NCI-H1417 (cell line): ENCODE measurements around the gene HID1.

Source experiments
- DNase-seq, 3 experiments: peaks; one replicate each; lab custom pipeline; 2025; lab: John Stamatoyannopoulos, UW

Gene HID1

GRCh38 chr17:74968361-74968780 lies 4.2 kb downstream of the HID1 start:
- peak in 1 of 3 experiments; percentile 11 for DNase-seq

GRCh38 chr17:74964988-74965622 lies 7.5 kb downstream of the HID1 start:
- DNase-seq, result no peak

DNA sequence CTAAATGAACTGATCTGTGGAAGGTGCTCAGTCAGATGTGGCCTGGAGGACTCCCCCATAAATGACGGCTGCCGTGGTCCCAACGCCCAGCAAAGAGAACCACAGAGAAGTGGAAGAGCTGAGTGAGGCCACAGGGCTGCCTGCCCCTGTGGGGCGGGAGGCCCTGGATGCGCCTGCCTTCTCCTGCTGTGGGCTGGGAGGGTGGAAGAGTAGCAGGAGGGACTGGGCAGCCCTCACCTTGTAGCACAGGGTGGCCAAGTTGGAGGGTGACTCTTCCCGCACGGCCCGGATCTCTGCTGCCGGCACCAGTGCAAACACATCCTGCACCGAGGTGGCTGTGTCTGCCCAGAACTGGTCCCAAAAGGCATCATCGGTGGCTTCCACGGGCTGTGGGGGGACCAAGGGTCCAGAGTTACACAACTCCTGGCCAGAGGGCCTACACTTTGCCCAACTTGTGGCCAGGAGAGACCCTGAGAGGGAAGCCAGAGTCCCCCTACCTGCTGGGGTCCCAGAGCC lies 8.3 kb downstream of the HID1 start:
- no peak for DNase-seq

GRCh38 chr17:74963656-74964055 lies 8.9 kb downstream of the HID1 start:
- DNase-seq, result no peak

GRCh38 chr17:74962622-74963394 lies 9.8 kb downstream of the HID1 start:
- DNase-seq, result no peak

DNA sequence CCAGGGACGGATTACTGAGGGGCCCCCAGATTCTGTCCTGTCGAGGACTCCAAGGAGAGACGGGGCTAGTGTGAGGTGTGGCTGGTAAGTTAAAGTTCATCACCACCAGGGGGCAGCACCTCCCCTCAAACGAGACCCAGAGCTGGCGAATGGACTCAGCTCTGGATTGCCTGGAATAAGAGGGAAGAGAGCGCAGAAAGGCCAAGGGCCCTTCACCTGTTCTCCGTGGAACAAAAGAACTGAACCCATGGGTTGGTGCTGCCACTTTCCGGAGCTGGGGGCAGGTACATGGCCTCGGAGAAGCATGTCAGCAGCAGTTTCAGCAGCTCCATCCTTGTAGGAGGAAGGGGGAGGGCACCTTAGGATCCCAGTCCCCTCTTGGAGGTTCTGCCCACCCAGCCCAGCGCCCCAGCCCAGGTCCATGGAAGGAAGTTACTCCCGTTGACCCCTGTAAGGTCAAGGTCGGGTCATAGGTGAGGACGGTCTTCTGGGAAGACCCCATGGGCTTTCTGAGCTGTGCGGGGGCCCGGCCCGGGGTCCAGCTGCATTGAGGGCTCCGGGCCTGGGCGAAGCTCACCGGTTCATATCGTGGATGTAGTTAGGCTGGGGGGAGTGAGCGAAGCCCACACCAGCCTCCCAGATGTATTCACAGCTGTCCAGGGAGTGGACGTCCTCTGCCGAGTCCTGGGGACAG lies 10.8 kb downstream of the HID1 start:
- peak; percentile 76 to 92 (median 86) for DNase-seq

DNA sequence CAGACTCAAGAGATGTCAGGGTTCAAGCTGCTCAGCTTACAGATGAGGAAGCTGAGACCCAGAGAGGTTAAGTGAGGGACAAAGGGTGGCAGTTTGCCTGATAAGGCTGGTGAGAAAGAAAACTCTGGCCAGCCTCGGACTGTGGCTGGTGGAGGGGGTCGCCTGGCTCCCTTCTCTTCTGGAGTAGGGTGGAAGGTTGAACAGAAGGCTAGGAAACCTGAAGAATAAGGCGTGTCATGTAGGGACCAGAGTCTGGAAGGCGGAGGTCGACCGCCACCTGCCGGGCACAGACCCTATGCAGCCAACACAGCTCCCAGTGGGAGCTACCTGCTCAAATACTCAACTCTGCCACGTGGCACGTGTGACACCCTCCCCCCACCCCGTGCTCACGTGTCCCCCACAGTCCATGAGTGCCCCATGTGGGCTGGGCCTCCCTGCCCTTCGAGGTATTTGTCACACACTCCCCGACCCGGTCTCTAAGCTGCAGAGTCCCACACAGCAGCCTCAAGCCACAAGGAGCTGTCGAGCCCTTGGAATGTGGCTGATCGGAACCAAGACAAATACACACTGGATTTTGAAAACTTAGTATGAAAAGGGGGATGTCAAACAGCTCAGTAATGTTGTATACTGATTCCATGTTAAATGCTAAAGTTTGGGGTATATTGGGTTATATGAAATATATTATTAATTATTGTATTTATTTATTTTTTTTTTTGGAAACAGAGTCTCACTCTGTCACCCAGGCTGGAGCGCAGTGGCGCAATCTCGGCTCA lies 11.8 kb downstream of the HID1 start:
- DNase-seq, result no peak

- no peak for DNase-seq
Measured at GRCh38 chr17:74959826-74960515, 12.6 kb downstream of the HID1 start.

DNA sequence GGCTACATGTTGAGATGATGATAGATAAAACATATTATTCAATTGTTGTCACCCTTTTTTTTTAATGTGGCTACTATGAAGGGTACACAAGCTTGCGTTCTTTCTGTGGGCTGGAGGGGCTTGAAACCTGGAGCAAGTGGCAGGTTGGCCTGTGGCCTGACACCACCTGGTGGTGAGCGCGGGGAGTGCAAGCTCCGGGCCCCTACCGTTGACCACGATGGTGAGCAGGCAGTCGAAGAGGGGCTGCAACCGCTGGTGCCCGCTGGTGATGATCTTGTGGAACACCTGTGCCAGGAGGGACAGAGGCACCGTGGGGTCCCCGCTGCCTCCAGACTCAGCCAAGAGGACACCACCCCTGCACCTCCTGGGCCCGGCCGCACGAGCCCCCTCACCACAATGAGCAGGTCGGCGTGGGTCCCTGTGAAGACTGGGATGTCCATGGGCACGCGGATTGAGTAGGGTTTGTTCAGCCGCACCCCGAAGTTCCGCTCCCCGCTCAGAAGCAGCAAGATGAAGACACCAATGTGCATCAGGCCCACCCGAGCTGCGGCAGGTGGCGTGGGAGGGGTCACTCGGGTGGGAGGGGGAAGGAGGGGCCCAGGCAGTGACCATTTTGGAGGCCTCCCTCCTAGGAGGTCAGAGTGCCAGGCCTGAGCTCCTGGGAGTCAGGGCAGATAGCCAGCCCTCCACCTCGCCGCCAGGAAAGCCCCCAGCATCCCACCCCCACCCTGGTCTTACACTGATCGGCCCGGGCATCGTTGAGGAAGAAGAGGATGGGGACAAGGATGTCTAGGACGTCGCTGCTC lies 14.4 kb downstream of the HID1 start:
- peak; percentile 46 to 71 (median 65) for DNase-seq

DNA sequence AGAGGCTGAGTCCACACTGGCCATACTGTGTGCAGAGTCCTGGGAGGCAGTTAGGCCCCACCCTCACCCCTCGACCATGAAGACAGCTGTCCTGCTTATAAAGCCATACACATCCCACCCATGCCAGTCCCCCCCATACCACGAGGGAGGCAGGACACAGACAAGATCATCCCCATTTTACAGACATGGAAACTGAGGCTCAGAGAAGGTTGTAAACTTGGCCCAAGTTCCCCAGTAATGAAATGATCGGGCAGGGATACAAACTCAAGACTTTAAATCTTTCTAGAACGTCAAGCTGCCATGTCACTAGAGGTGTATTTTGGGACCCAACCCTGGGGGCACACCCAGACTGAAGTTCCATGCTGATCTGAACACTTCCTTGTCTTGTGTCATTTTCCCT lies 16.5 kb downstream of the HID1 start:
- DNase-seq, result no peak

DNA sequence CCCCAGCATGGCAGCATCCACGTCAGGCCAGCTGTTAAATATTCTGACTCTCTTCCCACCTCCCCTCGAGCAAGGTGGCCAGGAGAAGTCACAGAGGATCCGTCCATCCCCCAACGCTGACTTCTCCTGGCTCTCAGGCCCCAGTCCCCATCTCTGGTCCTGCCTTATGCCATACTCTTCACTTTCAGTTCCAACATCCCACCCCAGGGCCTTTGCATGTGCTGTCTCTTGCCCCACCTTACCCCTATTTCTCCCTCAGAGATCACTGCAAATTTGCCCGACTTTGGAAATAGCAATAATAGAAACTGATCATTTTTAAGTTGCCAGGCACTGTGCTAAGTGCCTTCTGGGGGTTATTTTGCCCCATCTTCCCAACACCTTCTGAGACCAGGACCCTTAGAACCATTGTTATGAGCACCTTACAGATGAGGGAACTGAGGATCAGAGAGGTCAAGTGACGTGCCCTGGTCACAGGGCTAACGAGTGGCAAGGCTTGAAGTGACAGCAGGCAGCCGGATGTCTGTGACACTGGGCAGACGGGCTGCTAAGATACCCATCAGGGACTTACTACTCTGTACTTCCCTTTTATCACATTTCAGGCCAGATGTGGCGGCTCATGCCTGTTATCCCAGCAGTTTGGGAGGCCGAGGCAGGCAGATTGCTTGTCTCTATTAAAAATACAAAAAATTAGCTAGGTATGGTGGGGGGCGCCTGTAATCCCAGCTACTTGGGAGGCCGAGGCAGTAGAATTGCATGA lies 17.7 kb downstream of the HID1 start:
- no peak for DNase-seq

DNA sequence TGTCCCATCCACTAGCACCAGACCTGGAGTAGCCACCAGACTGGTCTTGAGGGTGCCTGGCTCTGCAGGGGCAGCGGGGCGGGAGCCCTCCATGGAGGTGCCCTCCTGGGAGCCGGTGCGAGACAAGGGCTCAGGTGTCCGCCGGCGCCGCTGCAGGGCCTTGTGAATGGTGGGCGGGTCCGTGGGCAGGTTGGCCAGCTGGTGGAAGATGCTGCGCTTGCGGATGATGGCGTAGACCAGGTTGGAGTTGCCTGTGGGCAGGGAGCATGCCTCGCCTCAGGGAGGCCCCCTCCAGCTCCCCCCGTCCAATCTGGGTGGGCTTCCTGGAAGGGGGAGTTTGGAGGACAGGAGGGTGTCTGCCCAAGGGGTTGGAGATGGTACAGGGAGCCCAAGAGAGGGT lies 18.4 kb downstream of the HID1 start:
- no peak for DNase-seq

DNA sequence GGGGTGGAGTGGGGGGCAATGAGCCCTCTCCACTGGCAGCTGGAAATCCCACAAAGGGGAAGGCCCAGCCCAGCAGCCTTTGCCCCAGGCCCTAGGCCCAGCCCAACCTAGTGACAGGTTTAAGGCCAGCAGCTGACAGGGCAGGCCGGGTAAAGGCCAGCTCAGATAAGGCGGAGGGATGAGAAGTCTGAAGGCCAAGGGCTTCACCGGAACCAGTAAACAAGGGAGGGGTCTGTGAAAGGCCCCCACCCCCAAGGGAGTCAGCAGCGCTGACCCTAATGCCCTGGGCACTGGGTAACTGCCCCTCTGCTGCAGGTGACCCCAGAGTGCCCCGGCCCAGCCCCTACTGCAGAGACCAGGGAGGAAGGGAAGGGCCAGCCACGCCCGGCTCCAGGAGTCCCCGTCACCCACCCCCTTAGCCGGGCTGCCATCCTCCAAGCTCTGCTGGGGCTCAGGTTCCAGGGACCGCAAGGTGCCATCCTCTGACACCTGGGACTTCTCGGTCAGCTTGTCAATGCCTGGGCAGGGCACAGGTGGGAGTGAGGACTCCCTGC lies 19.3 kb downstream of the HID1 start:
- no peak for DNase-seq

- no peak for DNase-seq
Measured at GRCh38 chr17:74952431-74953133, 20.0 kb downstream of the HID1 start.

- no peak for DNase-seq
Measured at GRCh38 chr17:74951680-74952421, 20.7 kb downstream of the HID1 start.

DNA sequence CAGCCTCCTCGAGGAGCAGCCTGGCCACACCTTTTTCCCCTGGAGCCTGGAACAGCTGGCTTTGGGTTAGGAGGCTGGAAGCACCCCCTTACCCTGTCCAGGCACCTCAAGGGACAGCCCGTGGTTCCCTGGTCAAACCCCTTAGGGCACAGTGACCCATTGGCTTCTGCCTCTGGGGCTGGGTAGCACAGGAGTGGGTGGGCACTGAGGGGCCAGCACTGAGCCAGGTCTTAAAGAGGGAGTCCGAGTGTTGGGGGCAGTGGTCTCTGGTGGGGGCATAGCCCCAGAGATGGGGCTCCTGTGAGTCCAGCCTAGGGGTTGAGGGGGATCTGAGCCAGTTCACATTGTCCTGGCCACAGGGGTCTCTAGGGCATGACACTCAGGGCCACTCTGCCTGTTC lies 21.5 kb downstream of the HID1 start:
- DNase-seq, result no peak

DNA sequence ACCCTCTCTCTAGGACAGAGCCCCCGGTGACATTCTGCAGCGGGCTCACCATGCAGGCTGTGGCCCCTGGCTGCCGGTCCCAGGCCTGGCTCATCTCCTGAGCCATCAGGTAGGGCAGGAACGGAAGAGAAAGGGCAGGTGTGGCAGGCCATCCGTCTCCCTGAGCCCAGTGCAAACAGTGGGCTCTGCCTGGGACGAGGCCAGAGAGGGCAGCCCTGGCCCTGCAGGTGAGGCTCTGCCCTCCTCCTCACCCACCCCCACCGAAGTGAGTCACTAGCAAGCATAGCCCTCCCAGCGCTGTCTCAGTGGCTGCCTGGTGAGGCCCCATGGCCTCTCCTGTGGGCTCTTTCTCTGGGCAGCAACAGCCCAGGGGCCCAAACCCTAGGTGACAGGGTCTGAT lies 22.4 kb downstream of the HID1 start:
- DNase-seq, result peak in 2 of 3 experiments; percentile 66 to 76

GRCh38 chr17:74949455-74950115 lies 23.0 kb downstream of the HID1 start:
- DNase-seq, result peak; percentile 39 to 74 (median 66)
